Osteoblast (primary cell): Measurements from ENCODE around the gene NLGN4X. TPM values are rescaled to one million over a fixed set of nuclear protein-coding genes. Genes with fewer than 3 reads are reported as not detected.

Source experiments
- DNase-seq: peaks from one replicate; pipeline ENCODE4 v3.0.0; 2011; ENCODE audit warnings: low spot score, mixed read lengths; ENCODE audit not compliant: insufficient read length; ENCODE audit errors: missing footprints
- H2AFZ ChIP-seq: 2 replicates; pipeline ENCODE4 v1.6.0; 2011; ENCODE audit warnings: mild to moderate bottlenecking, low read length
- H3K27ac ChIP-seq: 2 replicates; pipeline ENCODE4 v1.5.1; 2011; ENCODE audit warnings: mild to moderate bottlenecking, low read depth, low read length, moderate library complexity
- H3K27me3 ChIP-seq: 2 replicates; pipeline ENCODE4 v1.6.0; 2012; ENCODE audit warnings: mild to moderate bottlenecking, control low read depth, inconsistent platforms, low read length, moderate library complexity; ENCODE audit not compliant: insufficient read depth
- H3K36me3 ChIP-seq: 2 replicates; pipeline ENCODE4 v1.5.1; 2011; ENCODE audit warnings: mild to moderate bottlenecking, low read length, control low read depth, moderate library complexity; ENCODE audit not compliant: insufficient read depth
- H3K4me1 ChIP-seq: 2 replicates; pipeline ENCODE4 v1.5.1; 2011; ENCODE audit warnings: mild to moderate bottlenecking, low read length, control low read depth, moderate library complexity; ENCODE audit not compliant: insufficient read depth
- H3K4me2 ChIP-seq: 2 replicates; pipeline ENCODE4 v1.6.0; 2011; ENCODE audit warnings: mild to moderate bottlenecking, low read length; ENCODE audit not compliant: insufficient read depth
- H3K4me3 ChIP-seq: fragments of 200-600 bp; sonication (generic); 3 replicates; pipeline ENCODE4 v1.5.1; 2012; ENCODE audit warnings: mild to moderate bottlenecking, low read length, inconsistent platforms; ENCODE audit not compliant: insufficient read depth
- H3K79me2 ChIP-seq: 2 replicates; pipeline ENCODE4 v1.6.0; 2012; ENCODE audit warnings: mild to moderate bottlenecking, low read length, control low read depth, inconsistent platforms; ENCODE audit not compliant: insufficient read depth
- H3K9me3 ChIP-seq: 2 replicates; pipeline ENCODE4 v1.5.1; 2011; ENCODE audit warnings: low read depth, low read length, control low read depth
- H4K20me1 ChIP-seq: 2 replicates; pipeline ENCODE4 v1.6.0; 2012; ENCODE audit warnings: mild to moderate bottlenecking, low read length, control low read depth; ENCODE audit not compliant: insufficient read depth
- CTCF ChIP-seq: IDR thresholded peaks from 2 replicates; pipeline ENCODE4 v1.5.1; 2011; ENCODE audit warnings: mild to moderate bottlenecking, low read depth, low read length, moderate library complexity; ENCODE audit errors: extremely low read depth
- total RNA-seq: library from RNA; depleted of rRNA; stranded (reverse); fragments of >200 nt; gene quantifications from 2 replicates; pipeline ENCODE4 v1.2.3, GENCODE V29; 2012

Gene NLGN4X
- total RNA-seq, 1 donor, result 1.4 TPM

- Histone ChIP-seq H3K27ac (no peak overlapping the region), H2AFZ (no peak overlapping the region), H3K27me3 (no peaks in the 10 kb centered on the region), H3K9me3 (no peaks in the 10 kb centered on the region), H3K4me1 (no peaks in the 10 kb centered on the region), H3K36me3 (no peaks in the 10 kb centered on the region), H4K20me1 (no peaks in the 10 kb centered on the region), H3K4me3 (no peak overlapping the region), H3K4me2 (no peak overlapping the region), H3K79me2 (no peaks in the 10 kb centered on the region)
- DNase-seq, result no peak
- no peak for TF ChIP-seq CTCF
Observed at GRCh38 chrX:6149060-6149872, 79.4 kb downstream of the NLGN4X start.

GRCh38 chrX:6134255-6134654 is 94.4 kb downstream of the NLGN4X start:
- Histone ChIP-seq H3K4me2 (no peak overlapping the region), H3K79me2 (no peaks in the 10 kb centered on the region), H3K4me3 (no peak overlapping the region), H3K27ac (no peak overlapping the region), H3K36me3 (no peaks in the 10 kb centered on the region), H3K27me3 (no peaks in the 10 kb centered on the region), H2AFZ (no peak overlapping the region), H3K4me1 (no peaks in the 10 kb centered on the region), H3K9me3 (peaks cover 2% of the 10 kb centered on the region), H4K20me1 (no peaks in the 10 kb centered on the region)
- no peak for DNase-seq
- no peak for TF ChIP-seq CTCF

- no peaks in the 10 kb centered on the region for H3K36me3 ChIP-seq
- no peak overlapping the region for H3K4me2 ChIP-seq
- H3K9me3 ChIP-seq, result no peaks in the 10 kb centered on the region
- no peak for TF ChIP-seq CTCF
- H2AFZ ChIP-seq, result no peak overlapping the region
- no peak overlapping the region for H3K27ac ChIP-seq
- H3K27me3 ChIP-seq, result no peaks in the 10 kb centered on the region
- H4K20me1 ChIP-seq, result no peaks in the 10 kb centered on the region
- no peak overlapping the region for H3K4me3 ChIP-seq
- H3K4me1 ChIP-seq, result no peaks in the 10 kb centered on the region
- DNase-seq, result no peak
- no peaks in the 10 kb centered on the region for H3K79me2 ChIP-seq
Observed at GRCh38 chrX:6132970-6133369, 95.7 kb downstream of the NLGN4X start.

- Histone ChIP-seq H3K27ac (no peak overlapping the region), H3K79me2 (no peaks in the 10 kb centered on the region), H3K4me3 (no peak overlapping the region), H3K4me2 (no peak overlapping the region), H3K4me1 (no peaks in the 10 kb centered on the region), H4K20me1 (no peaks in the 10 kb centered on the region), H3K36me3 (no peaks in the 10 kb centered on the region), H3K27me3 (no peaks in the 10 kb centered on the region), H3K9me3 (no peaks in the 10 kb centered on the region), H2AFZ (no peak overlapping the region)
- no peak for TF ChIP-seq CTCF
- DNase-seq, result no peak
Observed at GRCh38 chrX:6131287-6131686, 97.4 kb downstream of the NLGN4X start.
